Amniotic stem cell (primary cell): Measurements from ENCODE around the gene DENND4A.
"Not testable (repeated sequence)": the region's sequence is repeated elsewhere in the genome, so short reads cannot be mapped to it uniquely, and the experiment has no call there.

Experiments used
- DNase-seq: peaks from one replicate; lab custom pipeline; 2025; lab: John Stamatoyannopoulos, UW

Gene DENND4A

GRCh38 chr15:65757256-65757655 lies 34.8 kb downstream of the DENND4A start:
- DNase-seq, result no peak

GRCh38 chr15:65752151-65752700 lies 39.9 kb downstream of the DENND4A start:
- DNase-seq, result no peak

- DNase-seq, result no peak
Measured at GRCh38 chr15:65751431-65751830, 40.7 kb downstream of the DENND4A start.

- DNase-seq, result no peak
Measured at GRCh38 chr15:65747265-65747664, 44.8 kb downstream of the DENND4A start.

GRCh38 chr15:65743637-65744252 lies 48.3 kb downstream of the DENND4A start:
- no peak for DNase-seq

GRCh38 chr15:65740148-65740547 lies 51.9 kb downstream of the DENND4A start:
- no peak for DNase-seq

GRCh38 chr15:65738649-65739048 lies 53.4 kb downstream of the DENND4A start:
- DNase-seq, result no peak

- not testable (repeated sequence) for DNase-seq
Measured at GRCh38 chr15:65733599-65733998, 58.5 kb downstream of the DENND4A start.

GRCh38 chr15:65732698-65733097 lies 59.4 kb downstream of the DENND4A start:
- no peak for DNase-seq

- no peak for DNase-seq
Measured at GRCh38 chr15:65731926-65732325, 60.2 kb downstream of the DENND4A start.

- no peak for DNase-seq
Measured at GRCh38 chr15:65730549-65731172, 61.4 kb downstream of the DENND4A start.

GRCh38 chr15:65724464-65725215 lies 67.5 kb downstream of the DENND4A start:
- DNase-seq, result no peak

GRCh38 chr15:65723876-65724275 lies 68.2 kb downstream of the DENND4A start:
- no peak for DNase-seq

- DNase-seq, result no peak
Measured at GRCh38 chr15:65722191-65722590, 69.9 kb downstream of the DENND4A start.

GRCh38 chr15:65712415-65712814 lies 79.7 kb downstream of the DENND4A start:
- no peak for DNase-seq

GRCh38 chr15:65695081-65695480 lies 97.0 kb downstream of the DENND4A start:
- no peak for DNase-seq

GRCh38 chr15:65690778-65691177 lies 101.3 kb downstream of the DENND4A start:
- DNase-seq, result no peak

GRCh38 chr15:65690173-65690572 lies 101.9 kb downstream of the DENND4A start:
- DNase-seq, result no peak

- no peak for DNase-seq
Measured at GRCh38 chr15:65688462-65688861, 103.6 kb downstream of the DENND4A start.

- no peak for DNase-seq
Measured at GRCh38 chr15:65682404-65682911, 109.6 kb downstream of the DENND4A start.

- no peak for DNase-seq
Measured at GRCh38 chr15:65680544-65680943, 111.5 kb downstream of the DENND4A start.

- no peak for DNase-seq
Measured at GRCh38 chr15:65676123-65676522, 116.0 kb downstream of the DENND4A start.

- DNase-seq, result no peak
Measured at GRCh38 chr15:65675551-65675950, 116.5 kb downstream of the DENND4A start.
